Renal cortex interstitium (tissue), 11 donors: ENCODE data around the gene SLC15A3. TPM values are rescaled to one million over a fixed set of nuclear protein-coding genes. Genes with fewer than 3 reads are reported as not detected.

ENCODE experiments used
- DNase-seq, 11 donors: peaks; one replicate each; pipeline ENCODE4 v3.0.0-alpha.2; 2013; ENCODE audit warnings: low read depth in 9 of 11, low spot score in 4 of 11; ENCODE audit errors: extremely low read depth in 1 of 11
- polyA plus RNA-seq, 3 donors: library from polyadenylated mRNA; unstranded; fragments of 120-200 nt; gene quantifications; one replicate each; pipeline ENCODE4 v1.2.1, GENCODE V29; 2013; ENCODE audit not compliant: insufficient read length in 3 of 3

SLC15A3 gene
- polyA plus RNA-seq, 3 donors, result 14.2 to 19.1 (median 18.5) TPM

GRCh38 chr11:60935676-60936442 lies 16.1 kb downstream of the SLC15A3 start:
- DNase-seq, result no peak

- DNase-seq, result no peak
These were observed 17.0 kb downstream of the SLC15A3 start for GRCh38 chr11:60934790-60935605.

- DNase-seq, result no peak
These were observed 17.7 kb downstream of the SLC15A3 start for GRCh38 chr11:60934124-60934789.

- no peak for DNase-seq
These were observed 18.4 kb downstream of the SLC15A3 start for GRCh38 chr11:60933416-60934123.

GRCh38 chr11:60932605-60933356 lies 19.2 kb downstream of the SLC15A3 start:
- no peak for DNase-seq

GRCh38 chr11:60931917-60932316 lies 20.1 kb downstream of the SLC15A3 start:
- no peak for DNase-seq

- DNase-seq, result no peak
These were observed 21.6 kb downstream of the SLC15A3 start for GRCh38 chr11:60930394-60930793.

GRCh38 chr11:60929764-60930163 lies 22.2 kb downstream of the SLC15A3 start:
- DNase-seq, result no peak

GRCh38 chr11:60928563-60929001 lies 23.4 kb downstream of the SLC15A3 start:
- DNase-seq, result no peak

GRCh38 chr11:60927600-60927999 lies 24.4 kb downstream of the SLC15A3 start:
- no peak for DNase-seq

GRCh38 chr11:60927061-60927592 lies 24.8 kb downstream of the SLC15A3 start:
- DNase-seq, result no peak

GRCh38 chr11:60926500-60926899 lies 25.5 kb downstream of the SLC15A3 start:
- DNase-seq, result no peak

- no peak for DNase-seq
These were observed 26.1 kb downstream of the SLC15A3 start for GRCh38 chr11:60925868-60926267.

- DNase-seq, result no peak
These were observed 26.8 kb downstream of the SLC15A3 start for GRCh38 chr11:60924906-60925853.

GRCh38 chr11:60924110-60924905 lies 27.7 kb downstream of the SLC15A3 start, which contains the start of gene TMEM132A:
TSS of gene TMEM132A (plus strand) at chr11:60924460. CDS start at chr11:60924634, 174 bp downstream.
- peak in 3 of 11 donors; percentile 61 to 72 (median 66) for DNase-seq

GRCh38 chr11:60923800-60924109 lies 28.2 kb downstream of the SLC15A3 start:
- DNase-seq, result no peak
